GM23338 (cell line): ENCODE data around the gene DDX21. TPM values are rescaled to one million over a fixed set of nuclear protein-coding genes. Genes with fewer than 3 reads are reported as not detected.

ENCODE experiments used
- ATAC-seq: fragments of 200-7000 bp; cut with Tn5 transposase; 3 replicates; pipeline ENCODE4 v1.9.1; 2020
- DNase-seq: peaks from one replicate; pipeline ENCODE4 v3.0.0-alpha.2; 2015; ENCODE audit warnings: low spot score
- H2AFZ ChIP-seq: fragments of 200-600 bp; sonication (generic); 2 replicates; pipeline ENCODE4 v1.8.0; 2016; ENCODE audit warnings: antibody characterized with exemption, mild to moderate bottlenecking, moderate library complexity
- H3F3A ChIP-seq: fragments of 200-600 bp; sonication (generic); replicated peaks from 2 replicates; pipeline ENCODE4 v1.8.0; 2017; ENCODE audit warnings: antibody characterized with exemption, mixed run types, low read depth
- H3K27ac ChIP-seq: fragments of 200-600 bp; sonication (generic); 2 replicates; pipeline ENCODE4 v1.6.1; 2016; ENCODE audit warnings: low read depth
- H3K27me3 ChIP-seq: fragments of 200-600 bp; sonication (generic); 2 replicates; pipeline ENCODE4 v1.8.0; 2016; ENCODE audit warnings: mild to moderate bottlenecking, mixed run types, moderate library complexity; ENCODE audit not compliant: insufficient read depth
- H3K36me3 ChIP-seq: fragments of 200-600 bp; sonication (generic); 2 replicates; pipeline ENCODE4 v1.8.0; 2016; ENCODE audit warnings: mild to moderate bottlenecking; ENCODE audit not compliant: insufficient read depth
- H3K4me1 ChIP-seq: fragments of 200-600 bp; sonication (generic); 2 replicates; pipeline ENCODE4 v1.8.0; 2016; ENCODE audit warnings: mild to moderate bottlenecking, moderate library complexity; ENCODE audit not compliant: insufficient read depth
- H3K4me2 ChIP-seq: fragments of 200-600 bp; sonication (generic); 2 replicates; pipeline ENCODE4 v1.7.1; 2017; ENCODE audit warnings: mixed run types
- H3K4me3 ChIP-seq: fragments of 200-600 bp; sonication (generic); 2 replicates; pipeline ENCODE4 v1.6.1; 2016; ENCODE audit warnings: mixed run types
- H3K79me2 ChIP-seq: fragments of 200-600 bp; sonication (generic); replicated peaks from 2 replicates; pipeline ENCODE4 v1.8.0; 2017; ENCODE audit warnings: mild to moderate bottlenecking; ENCODE audit not compliant: insufficient read depth
- H3K9me2 ChIP-seq: fragments of 200-600 bp; sonication (generic); 2 replicates; pipeline ENCODE4 v1.8.0; 2017; ENCODE audit not compliant: insufficient read depth
- H4K20me1 ChIP-seq: fragments of 200-600 bp; sonication (generic); replicated peaks from 2 replicates; pipeline ENCODE4 v1.8.0; 2017; ENCODE audit warnings: mild to moderate bottlenecking; ENCODE audit not compliant: insufficient read depth
- H3K27ac Mint-ChIP-seq: 2 replicates; pipeline ENCODE4 v1.8.0; 2020; ENCODE audit warnings: inconsistent platforms, mild to moderate bottlenecking, moderate library complexity, mixed read lengths
- H3K27me3 Mint-ChIP-seq: 3 replicates; pipeline ENCODE4 v1.8.0; 2022; ENCODE audit warnings: low read depth, mild to moderate bottlenecking, moderate library complexity, mixed read lengths, inconsistent platforms; ENCODE audit not compliant: insufficient read depth, poor library complexity
- H3K36me3 Mint-ChIP-seq: 3 replicates; pipeline ENCODE4 v1.8.0; 2021; ENCODE audit warnings: low read depth, mild to moderate bottlenecking, inconsistent platforms, moderate library complexity, mixed read lengths
- H3K4me1 Mint-ChIP-seq: 3 replicates; pipeline ENCODE4 v1.8.0; 2020; ENCODE audit warnings: mild to moderate bottlenecking, inconsistent platforms, mixed read lengths
- H3K4me3 Mint-ChIP-seq: 3 replicates; pipeline ENCODE4 v1.8.0; 2021; ENCODE audit warnings: moderate library complexity, mild to moderate bottlenecking, inconsistent platforms, mixed read lengths
- H3K9me3 Mint-ChIP-seq: 3 replicates; pipeline ENCODE4 v1.8.0; 2020; ENCODE audit warnings: moderate library complexity, mild to moderate bottlenecking, inconsistent platforms, mixed read lengths
- CREB1 ChIP-seq: fragments of 250-450 bp; sonication (Bioruptor Pico); IDR thresholded peaks from 2 replicates; pipeline ENCODE4 v1.5.0; 2020; ENCODE audit warnings: low read depth, mild to moderate bottlenecking, moderate library complexity
- ETS1 ChIP-seq: IDR thresholded peaks from 2 replicates; pipeline ENCODE4 v1.6.1; 2016; ENCODE audit warnings: antibody characterized with exemption
- EZH2 ChIP-seq: fragments of 200-600 bp; sonication (generic); IDR thresholded peaks from one replicate; pipeline ENCODE4 v1.8.0; 2017; ENCODE audit warnings: antibody characterized with exemption, mild to moderate bottlenecking, low read depth; ENCODE audit not compliant: unreplicated experiment
- EZH2phosphoT487 ChIP-seq: fragments of 200-600 bp; sonication (generic); IDR thresholded peaks from one replicate; pipeline ENCODE4 v1.8.1; 2018; ENCODE audit warnings: antibody characterized with exemption; ENCODE audit not compliant: unreplicated experiment
- JUNB ChIP-seq: IDR thresholded peaks from one replicate; pipeline ENCODE4 v1.6.1; 2016; ENCODE audit warnings: antibody characterized with exemption; ENCODE audit not compliant: unreplicated experiment
- NANOG ChIP-seq: IDR thresholded peaks from 2 replicates; pipeline ENCODE4 v1.6.1; 2016; ENCODE audit warnings: antibody characterized with exemption, borderline replicate concordance
- POLR2AphosphoS5 ChIP-seq: IDR thresholded peaks from 2 replicates; pipeline ENCODE4 v1.6.1; 2016; ENCODE audit warnings: antibody characterized with exemption, low read depth
- STAT1 ChIP-seq: IDR thresholded peaks from one replicate; pipeline ENCODE4 v1.6.1; 2016; ENCODE audit warnings: antibody characterized with exemption; ENCODE audit not compliant: unreplicated experiment
- ZNF331 ChIP-seq: fragments of 250-450 bp; sonication (Bioruptor Pico); IDR thresholded peaks from 2 replicates; pipeline ENCODE4 v1.5.0; 2020; ENCODE audit warnings: low read depth, mild to moderate bottlenecking, moderate library complexity
- polyA plus RNA-seq: library from polyadenylated mRNA; unstranded; fragments of >200 nt; fragmentation: Nextera tagmentation; extraction: Ambion mirVana; gene quantifications from 2 replicates; pipeline ENCODE4 v1.2.1, GENCODE V29; 2016
- total RNA-seq: library from RNA; depleted of rRNA; stranded (reverse); fragments of >200 nt; shearing (Covaris generic); gene quantifications from 2 replicates; pipeline ENCODE4 v1.2.3, GENCODE V29; 2014
- TF ChIP-seq, protein P1 (sequence below): IDR thresholded peaks from one replicate; pipeline ENCODE4 v1.6.1; 2018; ENCODE audit warnings: antibody characterized with exemption; ENCODE audit not compliant: unreplicated experiment
- TF ChIP-seq, protein P2 (sequence below), 2 experiments: fragments of 200-600 bp in 1 of 2; sonication (generic) in 1 of 2; conservative IDR thresholded peaks; 2 replicates each; pipeline versions ENCODE4 v1.5.1 to v1.6.1; 2016 to 2017; ENCODE audit warnings: antibody characterized with exemption in 2 of 2, low read depth in 2 of 2, mild to moderate bottlenecking in 2 of 2, moderate library complexity in 1 of 2

DDX21 gene
- total and polyA plus RNA-seq, 2 experiments from 2014 or later, result 138 to 209 TPM

GRCh38 chr10:68924593-68924992 is 31.4 kb upstream of the DDX21 start:
- Mint-ChIP-seq H3K36me3 (peaks cover 28% of the 10 kb centered on the region), H3K4me1 (no peaks in the 10 kb centered on the region), H3K9me3 (no peaks in the 10 kb centered on the region), H3K27me3 (peaks cover 8% of the 10 kb centered on the region), H3K4me3 (no peak overlapping the region), H3K27ac (no peak overlapping the region)
- 0 out of 2 replicates have a peak, but pooled peaks cover 4% of the 10 kb centered on the region for H3F3A ChIP-seq
- H2AFZ ChIP-seq, result no peak overlapping the region
- H3K4me3 ChIP-seq, result no peak overlapping the region
- H3K27ac ChIP-seq, result no peak overlapping the region
- H3K4me2 ChIP-seq, result no peak overlapping the region
- peaks cover 7% of the 10 kb centered on the region; the same call in 1 of the 2 replicates for H3K36me3 ChIP-seq
- peaks cover 7% of the 10 kb centered on the region; the same call in 1 of the 2 replicates for H3K79me2 ChIP-seq
- ATAC-seq (no peak), DNase-seq (no peak)
- H3K9me2 ChIP-seq, result no peaks in the 10 kb centered on the region
- no peaks in the 10 kb centered on the region for H3K4me1 ChIP-seq
- TF ChIP-seq CREB1 (no peak), JUNB (no peak), ZNF331 (CRISPR knock-in tag) (no peak), ETS1 (no peak), STAT1 (no peak)
- TF ChIP-seq, protein P1, sequence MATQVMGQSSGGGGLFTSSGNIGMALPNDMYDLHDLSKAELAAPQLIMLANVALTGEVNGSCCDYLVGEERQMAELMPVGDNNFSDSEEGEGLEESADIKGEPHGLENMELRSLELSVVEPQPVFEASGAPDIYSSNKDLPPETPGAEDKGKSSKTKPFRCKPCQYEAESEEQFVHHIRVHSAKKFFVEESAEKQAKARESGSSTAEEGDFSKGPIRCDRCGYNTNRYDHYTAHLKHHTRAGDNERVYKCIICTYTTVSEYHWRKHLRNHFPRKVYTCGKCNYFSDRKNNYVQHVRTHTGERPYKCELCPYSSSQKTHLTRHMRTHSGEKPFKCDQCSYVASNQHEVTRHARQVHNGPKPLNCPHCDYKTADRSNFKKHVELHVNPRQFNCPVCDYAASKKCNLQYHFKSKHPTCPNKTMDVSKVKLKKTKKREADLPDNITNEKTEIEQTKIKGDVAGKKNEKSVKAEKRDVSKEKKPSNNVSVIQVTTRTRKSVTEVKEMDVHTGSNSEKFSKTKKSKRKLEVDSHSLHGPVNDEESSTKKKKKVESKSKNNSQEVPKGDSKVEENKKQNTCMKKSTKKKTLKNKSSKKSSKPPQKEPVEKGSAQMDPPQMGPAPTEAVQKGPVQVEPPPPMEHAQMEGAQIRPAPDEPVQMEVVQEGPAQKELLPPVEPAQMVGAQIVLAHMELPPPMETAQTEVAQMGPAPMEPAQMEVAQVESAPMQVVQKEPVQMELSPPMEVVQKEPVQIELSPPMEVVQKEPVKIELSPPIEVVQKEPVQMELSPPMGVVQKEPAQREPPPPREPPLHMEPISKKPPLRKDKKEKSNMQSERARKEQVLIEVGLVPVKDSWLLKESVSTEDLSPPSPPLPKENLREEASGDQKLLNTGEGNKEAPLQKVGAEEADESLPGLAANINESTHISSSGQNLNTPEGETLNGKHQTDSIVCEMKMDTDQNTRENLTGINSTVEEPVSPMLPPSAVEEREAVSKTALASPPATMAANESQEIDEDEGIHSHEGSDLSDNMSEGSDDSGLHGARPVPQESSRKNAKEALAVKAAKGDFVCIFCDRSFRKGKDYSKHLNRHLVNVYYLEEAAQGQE, result no peak
- TF ChIP-seq, protein P2, sequence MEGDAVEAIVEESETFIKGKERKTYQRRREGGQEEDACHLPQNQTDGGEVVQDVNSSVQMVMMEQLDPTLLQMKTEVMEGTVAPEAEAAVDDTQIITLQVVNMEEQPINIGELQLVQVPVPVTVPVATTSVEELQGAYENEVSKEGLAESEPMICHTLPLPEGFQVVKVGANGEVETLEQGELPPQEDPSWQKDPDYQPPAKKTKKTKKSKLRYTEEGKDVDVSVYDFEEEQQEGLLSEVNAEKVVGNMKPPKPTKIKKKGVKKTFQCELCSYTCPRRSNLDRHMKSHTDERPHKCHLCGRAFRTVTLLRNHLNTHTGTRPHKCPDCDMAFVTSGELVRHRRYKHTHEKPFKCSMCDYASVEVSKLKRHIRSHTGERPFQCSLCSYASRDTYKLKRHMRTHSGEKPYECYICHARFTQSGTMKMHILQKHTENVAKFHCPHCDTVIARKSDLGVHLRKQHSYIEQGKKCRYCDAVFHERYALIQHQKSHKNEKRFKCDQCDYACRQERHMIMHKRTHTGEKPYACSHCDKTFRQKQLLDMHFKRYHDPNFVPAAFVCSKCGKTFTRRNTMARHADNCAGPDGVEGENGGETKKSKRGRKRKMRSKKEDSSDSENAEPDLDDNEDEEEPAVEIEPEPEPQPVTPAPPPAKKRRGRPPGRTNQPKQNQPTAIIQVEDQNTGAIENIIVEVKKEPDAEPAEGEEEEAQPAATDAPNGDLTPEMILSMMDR (conservative IDR thresholded peaks at IDR 0.05; ENCODE audit: low read depth in 2 of 2), result no peak
- H3K27me3 ChIP-seq, result no peaks in the 10 kb centered on the region
- peaks cover 4% of the 10 kb centered on the region; the same call in 1 of the 2 replicates for H4K20me1 ChIP-seq

DNA sequence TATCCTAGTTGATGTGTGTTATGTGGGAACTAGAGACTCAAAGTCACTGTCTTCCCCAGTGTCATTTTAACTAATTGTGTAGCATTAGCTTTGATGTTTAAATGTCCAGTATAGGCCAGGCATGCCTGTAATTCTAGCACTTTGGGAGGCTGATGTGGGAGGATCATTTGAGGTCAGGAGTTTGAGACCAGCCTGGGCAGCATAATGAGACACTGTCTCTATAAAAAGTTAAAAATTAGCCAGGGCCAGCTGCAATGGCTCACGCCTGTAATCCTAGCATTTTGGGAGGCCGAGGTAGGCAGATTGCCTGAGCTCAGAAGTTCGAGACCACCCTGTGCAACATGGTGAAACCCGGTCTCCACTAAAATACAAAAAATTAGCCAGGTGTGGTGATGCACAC is 30.5 kb upstream of the DDX21 start:
- Mint-ChIP-seq H3K4me1 (no peaks in the 10 kb centered on the region), H3K27me3 (peaks cover 8% of the 10 kb centered on the region), H3K27ac (no peak overlapping the region), H3K4me3 (no peak overlapping the region; the same call in 2 of the 3 replicates), H3K36me3 (peaks cover 25% of the 10 kb centered on the region), H3K9me3 (no peaks in the 10 kb centered on the region)
- Histone ChIP-seq H2AFZ (no peak overlapping the region), H3K4me3 (no peak overlapping the region), H3K4me2 (no peak overlapping the region), H3K79me2 (peaks cover 7% of the 10 kb centered on the region; the same call in 1 of the 2 replicates), H3F3A (no peaks in the 10 kb centered on the region), H3K36me3 (no peaks in the 10 kb centered on the region), H3K9me2 (no peaks in the 10 kb centered on the region), H3K27me3 (no peaks in the 10 kb centered on the region), H3K27ac (no peak overlapping the region), H3K4me1 (no peaks in the 10 kb centered on the region), H4K20me1 (peaks cover 4% of the 10 kb centered on the region; the same call in 1 of the 2 replicates)
- DNase-seq (no peak), ATAC-seq (no peak)
- TF ChIP-seq EZH2, result no peak
- no peak for TF ChIP-seq STAT1
- TF ChIP-seq NANOG, result no peak
- no peak for TF ChIP-seq ZNF331 (CRISPR knock-in tag)
- no peak for TF ChIP-seq EZH2phosphoT487
- TF ChIP-seq POLR2AphosphoS5, result no peak
